Coronary artery (tissue), 2 donors: Measurements from ENCODE around the gene MCCC2.
"Not testable (repeated sequence)": the region's sequence is repeated elsewhere in the genome, so short reads cannot be mapped to it uniquely, and the experiment has no call there.

Experiments
- DNase-seq: peaks from one replicate; pipeline ENCODE4 v3.0.0-alpha.2; 2017; ENCODE audit warnings: low spot score
- H3K27ac ChIP-seq, 2 donors: fragments of 200-600 bp; sonication (generic); one replicate each; pipeline ENCODE4 v1.5.1; 2016 to 2019
- H3K4me3 ChIP-seq: fragments of 200-600 bp; sonication (generic); 2 replicates; pipeline ENCODE4 v1.5.1; 2016; ENCODE audit warnings: mild to moderate bottlenecking, moderate library complexity
- TF ChIP-seq, protein P1 (sequence below): fragments of 200-600 bp; sonication (generic); IDR thresholded peaks from one replicate; pipeline ENCODE4 v1.5.1; 2019; ENCODE audit warnings: antibody characterized with exemption

MCCC2 gene

GRCh38 chr5:71632168-71632567, 45.0 kb downstream of the MCCC2 start:
- H3K4me3 ChIP-seq = no peak overlapping the region
- no peak overlapping the region for H3K27ac ChIP-seq
- no peak for DNase-seq
- TF ChIP-seq, protein P1, sequence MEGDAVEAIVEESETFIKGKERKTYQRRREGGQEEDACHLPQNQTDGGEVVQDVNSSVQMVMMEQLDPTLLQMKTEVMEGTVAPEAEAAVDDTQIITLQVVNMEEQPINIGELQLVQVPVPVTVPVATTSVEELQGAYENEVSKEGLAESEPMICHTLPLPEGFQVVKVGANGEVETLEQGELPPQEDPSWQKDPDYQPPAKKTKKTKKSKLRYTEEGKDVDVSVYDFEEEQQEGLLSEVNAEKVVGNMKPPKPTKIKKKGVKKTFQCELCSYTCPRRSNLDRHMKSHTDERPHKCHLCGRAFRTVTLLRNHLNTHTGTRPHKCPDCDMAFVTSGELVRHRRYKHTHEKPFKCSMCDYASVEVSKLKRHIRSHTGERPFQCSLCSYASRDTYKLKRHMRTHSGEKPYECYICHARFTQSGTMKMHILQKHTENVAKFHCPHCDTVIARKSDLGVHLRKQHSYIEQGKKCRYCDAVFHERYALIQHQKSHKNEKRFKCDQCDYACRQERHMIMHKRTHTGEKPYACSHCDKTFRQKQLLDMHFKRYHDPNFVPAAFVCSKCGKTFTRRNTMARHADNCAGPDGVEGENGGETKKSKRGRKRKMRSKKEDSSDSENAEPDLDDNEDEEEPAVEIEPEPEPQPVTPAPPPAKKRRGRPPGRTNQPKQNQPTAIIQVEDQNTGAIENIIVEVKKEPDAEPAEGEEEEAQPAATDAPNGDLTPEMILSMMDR = no peak

GRCh38 chr5:71633255-71634155, 46.4 kb downstream of the MCCC2 start:
- H3K4me3 ChIP-seq = no peak overlapping the region
- DNase-seq = no peak
- TF ChIP-seq, protein P1 = no peak
- no peak overlapping the region for H3K27ac ChIP-seq

- TF ChIP-seq, protein P1 = no peak
- no peak overlapping the region for H3K4me3 ChIP-seq
- no peak for DNase-seq
- no peak overlapping the region for H3K27ac ChIP-seq
These were observed 50.0 kb downstream of the MCCC2 start for GRCh38 chr5:71637133-71637532.

DNA sequence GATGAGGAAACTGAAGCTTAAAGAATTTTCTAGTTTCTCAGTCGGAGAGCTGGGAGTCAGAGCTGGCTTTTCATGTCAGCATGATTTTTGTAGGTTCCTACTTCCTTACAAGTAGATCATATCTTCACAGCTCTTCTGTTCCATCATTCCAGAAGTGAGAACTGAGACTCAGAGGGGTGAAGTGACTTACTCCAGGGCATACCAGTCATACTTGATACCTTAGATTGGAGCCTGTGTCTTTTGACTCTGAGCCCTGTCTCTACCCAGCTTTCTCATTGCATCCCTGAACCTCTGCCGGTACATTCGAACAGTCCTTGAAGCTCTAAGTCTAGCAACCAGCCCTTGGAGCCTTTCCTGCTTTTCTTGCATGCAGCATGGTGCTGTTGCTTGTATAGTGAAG, 53.3 kb downstream of the MCCC2 start:
- no peak overlapping the region for H3K27ac ChIP-seq
- no peak overlapping the region for H3K4me3 ChIP-seq
- no peak for DNase-seq
- TF ChIP-seq, protein P1 = no peak

GRCh38 chr5:71645030-71645429, 57.9 kb downstream of the MCCC2 start:
- Histone ChIP-seq H3K4me3 (no peak overlapping the region), H3K27ac (no peak overlapping the region)
- TF ChIP-seq, protein P1 = no peak
- DNase-seq = no peak

DNA sequence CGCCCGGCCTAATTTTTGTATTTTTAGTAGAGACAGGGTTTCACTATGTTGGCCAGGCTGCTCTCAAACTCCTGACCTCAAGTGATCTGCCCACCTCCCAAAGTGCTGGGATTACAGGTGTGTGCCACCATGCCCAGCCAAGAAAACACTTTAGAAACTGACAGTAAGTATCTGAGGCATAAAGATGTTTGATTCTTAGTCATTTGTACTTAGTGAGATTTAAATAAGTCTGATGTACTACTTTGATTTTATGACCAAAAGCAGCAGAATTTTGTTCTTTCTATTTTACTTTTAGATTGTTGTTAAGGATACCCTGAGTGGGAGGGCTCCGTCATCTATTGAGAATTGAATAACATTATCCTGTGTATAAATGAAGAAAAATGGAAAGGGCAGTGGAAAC, 63.8 kb downstream of the MCCC2 start:
- DNase-seq, H3K4me3 ChIP-seq, H3K27ac ChIP-seq: not testable (repeated sequence)

- no peak for DNase-seq
- no peak overlapping the region for H3K27ac ChIP-seq
- H3K4me3 ChIP-seq = no peak overlapping the region
- TF ChIP-seq, protein P1 = no peak
These were observed 64.4 kb downstream of the MCCC2 start for GRCh38 chr5:71651579-71651978.
